H1 (cell line): ENCODE measurements around the gene FOXL2NB. TPM values are rescaled to one million over a fixed set of nuclear protein-coding genes. Genes with fewer than 3 reads are reported as not detected.

ENCODE experiments used
- CTCF ChIA-PET: fragments of 300-600 bp; sonication (Branson Sonifier 250); formaldehyde crosslinking; loops from one replicate; lab custom pipeline; 2021; ENCODE audit not compliant: partially characterized antibody; lab: Charles Lee
- POLR2A ChIA-PET: fragments of 300-600 bp; sonication (Branson Sonifier 250); formaldehyde crosslinking; loops from one replicate; lab custom pipeline; 2021; ENCODE audit warnings: inconsistent platforms; ENCODE audit not compliant: partially characterized antibody; lab: Charles Lee
- DNase-seq, 2 experiments: peaks; one replicate each; pipeline versions ENCODE4 v3.0.0 to v3.0.0-alpha.2; 2010 to 2022; ENCODE audit warnings: low spot score in 2 of 2, low read depth in 1 of 2, mixed read lengths in 1 of 2
- FAIRE-seq: peaks from 2 replicates; lab custom pipeline; 2011; peaks lifted over from hg19 to GRCh38; lab: Jason Lieb, UNC
- H2AFZ ChIP-seq: 2 replicates; pipeline ENCODE4 v1.8.1; 2012; ENCODE audit warnings: low read length, inconsistent platforms
- H2AK5ac ChIP-seq: 2 replicates; pipeline ENCODE4 v1.6.1; 2013; ENCODE audit warnings: low read depth, low read length
- H2BK120ac ChIP-seq: replicated peaks from 2 replicates; pipeline ENCODE3; 2013; ENCODE audit warnings: low read depth, low read length, inconsistent platforms
- H2BK12ac ChIP-seq: 2 replicates; pipeline ENCODE4 v1.6.1; 2013; ENCODE audit warnings: low read depth, low read length
- H2BK15ac ChIP-seq: 2 replicates; pipeline ENCODE4 v1.6.1; 2013; ENCODE audit warnings: low read length
- H2BK20ac ChIP-seq: 2 replicates; pipeline ENCODE4 v1.6.1; 2013; ENCODE audit warnings: low read length
- H2BK5ac ChIP-seq: 2 replicates; pipeline ENCODE4 v1.6.1; 2013; ENCODE audit warnings: low read depth, low read length
- H3K14ac ChIP-seq: 2 replicates; pipeline ENCODE4 v1.6.1; 2013; ENCODE audit warnings: inconsistent platforms; ENCODE audit not compliant: insufficient read length
- H3K18ac ChIP-seq: 2 replicates; pipeline ENCODE4 v1.6.1; 2013; ENCODE audit warnings: low read length; ENCODE audit errors: extremely low read depth
- H3K23ac ChIP-seq: 2 replicates; pipeline ENCODE4 v1.6.1; 2013; ENCODE audit warnings: inconsistent platforms; ENCODE audit not compliant: insufficient read length
- H3K23me2 ChIP-seq: 2 replicates; pipeline ENCODE4 v1.6.1; 2013; ENCODE audit warnings: low read depth, low read length
- H3K27ac ChIP-seq: 2 replicates; pipeline ENCODE4 v1.6.1; 2011; ENCODE audit warnings: low read depth, low read length, inconsistent platforms
- H3K27me3 ChIP-seq, 4 experiments: replicated peaks in 1 of 4; 1 replicate in 1 of 4; 2 replicates in 3 of 4; pipeline versions ENCODE4 v1.6.1 to v1.8.1; 2011 to 2013; ENCODE audit warnings: low read length in 3 of 4, mild to moderate bottlenecking in 3 of 4, inconsistent platforms in 2 of 4, mixed read lengths in 2 of 4, moderate library complexity in 1 of 4; ENCODE audit not compliant: control insufficient read depth in 3 of 4, insufficient read depth in 3 of 4; ENCODE audit errors: extremely low read depth in 1 of 4
- H3K36me3 ChIP-seq, 4 experiments: 2 replicates each; pipeline versions ENCODE4 v1.6.1 to v1.8.1; 2011 to 2013; ENCODE audit warnings: mild to moderate bottlenecking in 4 of 4, low read length in 3 of 4, moderate library complexity in 2 of 4, control low read depth in 1 of 4, inconsistent platforms in 1 of 4; ENCODE audit not compliant: insufficient read depth in 4 of 4, control insufficient read depth in 2 of 4
- H3K4ac ChIP-seq: replicated peaks from 2 replicates; pipeline ENCODE3; 2013; ENCODE audit warnings: low read length, low read depth, mixed read lengths, inconsistent platforms; ENCODE audit not compliant: insufficient read length
- H3K4me1 ChIP-seq, 4 experiments: replicated peaks in 1 of 4; 1 replicate in 1 of 4; 2 replicates in 3 of 4; pipeline versions ENCODE4 v1.6.1 to v1.8.1; 2011 to 2013; ENCODE audit warnings: low read length in 3 of 4, inconsistent platforms in 2 of 4, mixed read lengths in 1 of 4; ENCODE audit not compliant: insufficient read depth in 4 of 4, control insufficient read depth in 3 of 4
- H3K4me2 ChIP-seq, 2 experiments: 2 replicates each; pipeline versions ENCODE4 v1.6.1 to v1.8.1; 2011 to 2013; ENCODE audit warnings: low read depth in 2 of 2, low read length in 2 of 2, control low read depth in 1 of 2, inconsistent platforms in 1 of 2, mild to moderate bottlenecking in 1 of 2; ENCODE audit not compliant: insufficient read depth in 1 of 2
- H3K4me3 ChIP-seq, 4 experiments: fragments of 200-600, 300-600 bp in 1 of 4; sonication (generic), shearing (Covaris generic), sonication (Bioruptor Twin) in 1 of 4; 2 replicates each; pipeline versions ENCODE4 v1.5.1 to v1.8.1; 2011 to 2016; ENCODE audit warnings: low read length in 4 of 4, low read depth in 3 of 4, control low read depth in 2 of 4, inconsistent platforms in 2 of 4, mild to moderate bottlenecking in 2 of 4, mixed read lengths in 1 of 4, moderate library complexity in 1 of 4; ENCODE audit not compliant: insufficient read depth in 2 of 4; ENCODE audit errors: extremely low read depth in 1 of 4
- H3K56ac ChIP-seq: replicated peaks from 2 replicates; pipeline ENCODE3; 2013; ENCODE audit warnings: low read depth, mild to moderate bottlenecking, mixed read lengths, low read length, inconsistent platforms; ENCODE audit not compliant: insufficient read length
- H3K79me1 ChIP-seq: 2 replicates; pipeline ENCODE4 v1.6.1; 2013; ENCODE audit warnings: low read depth, low read length, control low read depth
- H3K79me2 ChIP-seq, 2 experiments: 2 replicates each; pipeline versions ENCODE4 v1.6.1 to v1.8.1; 2012 to 2013; ENCODE audit warnings: low read length in 2 of 2, mild to moderate bottlenecking in 2 of 2, inconsistent platforms in 1 of 2; ENCODE audit not compliant: insufficient read depth in 2 of 2, control insufficient read depth in 1 of 2
- H3K9ac ChIP-seq, 4 experiments: replicated peaks in 1 of 4; 1 replicate in 1 of 4; 2 replicates in 3 of 4; pipeline versions ENCODE4 v1.6.1 to v1.8.1; 2011 to 2013; ENCODE audit warnings: low read depth in 3 of 4, low read length in 3 of 4, control low read depth in 2 of 4, mild to moderate bottlenecking in 2 of 4, moderate library complexity in 2 of 4, inconsistent platforms in 1 of 4; ENCODE audit errors: extremely low read depth in 1 of 4
- H3K9me3 ChIP-seq, 2 experiments: 2 replicates each; pipeline versions ENCODE4 v1.6.1 to v1.8.1; 2012 to 2013; ENCODE audit warnings: mild to moderate bottlenecking in 2 of 2, moderate library complexity in 2 of 2, control low read depth in 1 of 2, inconsistent platforms in 1 of 2, low read depth in 1 of 2, low read length in 1 of 2, mixed read lengths in 1 of 2; ENCODE audit not compliant: insufficient read depth in 2 of 2
- H4K20me1 ChIP-seq, 2 experiments: replicated peaks in 1 of 2; 2 replicates each; pipeline versions ENCODE3 to v1.8.1; 2011 to 2013; ENCODE audit warnings: inconsistent platforms in 2 of 2, low read length in 2 of 2, mild to moderate bottlenecking in 1 of 2; ENCODE audit not compliant: insufficient read depth in 2 of 2, control insufficient read depth in 1 of 2
- H4K5ac ChIP-seq: 2 replicates; pipeline ENCODE4 v1.6.1; 2013; ENCODE audit warnings: low read length, low read depth, mixed read lengths, inconsistent platforms; ENCODE audit not compliant: insufficient read length
- H4K8ac ChIP-seq: 2 replicates; pipeline ENCODE4 v1.8.0; 2013; ENCODE audit warnings: mild to moderate bottlenecking, moderate library complexity, low read length, inconsistent platforms; ENCODE audit not compliant: insufficient read depth; ENCODE audit errors: extremely low read depth
- H4K91ac ChIP-seq: replicated peaks from 2 replicates; pipeline ENCODE3; 2013; ENCODE audit warnings: low read length, mixed read lengths, inconsistent platforms; ENCODE audit not compliant: insufficient read length
- ASH2L ChIP-seq: fragments of 200-600, 300-600 bp; sonication (generic); IDR thresholded peaks from one replicate; pipeline ENCODE4 v1.7.1; 2017; ENCODE audit warnings: low read length
- ATF2 ChIP-seq: IDR thresholded peaks from 2 replicates; pipeline ENCODE4 v1.6.1; 2012; ENCODE audit warnings: low read length, inconsistent platforms
- EGR1 ChIP-seq: IDR thresholded peaks from 2 replicates; pipeline ENCODE4 v1.6.1; 2011; ENCODE audit warnings: low read depth, low read length, borderline replicate concordance
- EP300 ChIP-seq, 2 experiments: IDR thresholded peaks; 1 replicate in 1 of 2; 2 replicates in 1 of 2; pipeline ENCODE4 v1.6.1; 2011 to 2012; ENCODE audit warnings: low read depth in 2 of 2, low read length in 2 of 2, mild to moderate bottlenecking in 2 of 2, borderline replicate concordance in 1 of 2, inconsistent platforms in 1 of 2, moderate library complexity in 1 of 2
- HDAC2 ChIP-seq, 2 experiments: fragments of 300-600 bp in 1 of 2; sonication (generic) in 1 of 2; IDR thresholded peaks; 2 replicates each; pipeline ENCODE4 v1.6.1; 2011 to 2012; ENCODE audit warnings: low read depth in 2 of 2, low read length in 2 of 2, mild to moderate bottlenecking in 2 of 2, moderate library complexity in 2 of 2, borderline replicate concordance in 1 of 2, inconsistent platforms in 1 of 2
- NANOG ChIP-seq: IDR thresholded peaks from 2 replicates; pipeline ENCODE4 v1.6.1; 2011; ENCODE audit warnings: low read length, low read depth, mild to moderate bottlenecking, inconsistent platforms; ENCODE audit not compliant: insufficient read depth, poor library complexity, severe bottlenecking
- RAD21 ChIP-seq, 2 experiments: IDR thresholded peaks in 1 of 2; conservative IDR thresholded peaks in 1 of 2; 2 replicates each; pipeline ENCODE4 v1.6.1; 2011; ENCODE audit warnings: low read depth in 2 of 2, low read length in 2 of 2, improper control_type of control experiment in 1 of 2, inconsistent platforms in 1 of 2, mild to moderate bottlenecking in 1 of 2, moderate library complexity in 1 of 2
- SP2 ChIP-seq: IDR thresholded peaks from 2 replicates; pipeline ENCODE4 v1.6.1; 2012; ENCODE audit warnings: mild to moderate bottlenecking, low read length, inconsistent platforms
- TBP ChIP-seq: IDR thresholded peaks from 2 replicates; pipeline ENCODE4 v1.6.1; 2011; ENCODE audit warnings: low read depth, low read length, improper control_type of control experiment
- ZNF274 ChIP-seq: IDR thresholded peaks from 2 replicates; pipeline ENCODE4 v1.7.0; 2012; ENCODE audit warnings: low read length, borderline replicate concordance; ENCODE audit errors: extremely low read depth
- WGBS, 2 experiments: shearing (Covaris generic) in 1 of 2; methylation state at CpG; one replicate each; pipeline versions ENCODE4 v1.1.6 to v1.1.7; 2013 to 2015; ENCODE audit warnings: low lambda C conversion rate in 2 of 2, mixed read lengths in 2 of 2, inconsistent platforms in 1 of 2, low coverage in 1 of 2, missing lambda C conversion rate in 1 of 2; ENCODE audit not compliant: insufficient replicate concordance in 2 of 2, insufficient coverage in 1 of 2, insufficient read length in 1 of 2; ENCODE audit errors: extremely low coverage in 1 of 2, missing lambda C conversion rate in 1 of 2; 5-methylcytosine and 5-hydroxymethylcytosine counted together
- polyA plus RNA-seq, 7 experiments: library from polyadenylated mRNA; depleted of rRNA in 3 of 7; stranded (reverse) in 5 of 7; unstranded in 2 of 7; fragments of >200 nt in 5 of 7; fragments of 200-250 nt in 2 of 7; gene quantifications; 1 replicate in 5 of 7; 2 replicates in 1 of 7; 4 replicates in 1 of 7; pipeline versions ENCODE4 v1.2.1 to v1.2.3, GENCODE V29; 2011 to 2013; ENCODE audit warnings: missing spikeins in 2 of 7, mixed read lengths in 2 of 7
- total RNA-seq: library from RNA; stranded (reverse); fragmentation: NEBNext Ultra II Directional; extraction: Animal tissue kit (Norgen Biotek cat#: 25700); gene quantifications from 2 replicates; pipeline ENCODE4 v1.2.1, GENCODE V29; 2021

FOXL2NB gene
- total and polyA plus RNA-seq, 2 of the 8 experiments (the other 6 are each of a cell fraction or from before 2014, with no cell fraction given) = 5.4 to 7.3 TPM

GRCh38 chr3:138899351-138899991 lies 47.5 kb upstream of the FOXL2NB start:
- 86% methylated on average over 5 of the region's 5 CpGs; no CpG with 5 or more reads in 1 of the 2 experiments for WGBS, 2 experiments
- TF ChIP-seq NANOG (no peak), ZNF274 (no peak), TBP (no peak), ASH2L (no peak), SP2 (no peak), EGR1 (no peak), HDAC2 (IDR thresholded peaks at IDR 0.05; ENCODE audit: borderline replicate concordance in 1 of 2, low read depth in 2 of 2, low read length in 2 of 2) (no peak), RAD21 (IDR thresholded peaks at IDR 0.05 in 1 of 2, conservative IDR thresholded peaks at IDR 0.05 in 1 of 2; ENCODE audit: low read depth in 2 of 2, low read length in 2 of 2) (no peak), ATF2 (no peak), EP300 (IDR thresholded peaks at IDR 0.05; ENCODE audit: borderline replicate concordance in 1 of 2, low read depth in 2 of 2, low read length in 2 of 2) (no peak)

More at GRCh38 chr3:138899351-138899991, 47.5 kb upstream of the FOXL2NB start:
- Histone ChIP-seq H2BK15ac (no peak overlapping the region), H3K23me2 (no peaks in the 10 kb centered on the region), H3K36me3 (no peaks in the 10 kb centered on the region), H3K4me3 (no peak overlapping the region), H3K27ac (no peak overlapping the region), H2AFZ (no peak overlapping the region), H2BK12ac (no peak overlapping the region), H3K18ac (no peak overlapping the region), H3K79me1 (no peaks in the 10 kb centered on the region; the same call in 1 of the 2 replicates), H2BK20ac (no peak overlapping the region), H3K79me2 (no peaks in the 10 kb centered on the region), H3K4ac (no peak overlapping the region), H3K9me3 (no peaks in the 10 kb centered on the region), H4K91ac (no peak overlapping the region), H3K27me3 (no peaks in the 10 kb centered on the region), H3K4me1 (no peaks in the 10 kb centered on the region; a peak in 1 of 7 replicates), H2AK5ac (no peak overlapping the region), H2BK5ac (no peak overlapping the region), H3K14ac (no peak overlapping the region), H4K8ac (no peak overlapping the region), H3K4me2 (no peak overlapping the region), H3K23ac (no peak overlapping the region), H3K56ac (no peak overlapping the region), H3K9ac (no peak overlapping the region), H2BK120ac (no peak overlapping the region), H4K5ac (no peak overlapping the region), H4K20me1 (no peaks in the 10 kb centered on the region)
- CTCF ChIA-PET = interaction anchor here (0.9 to 4.6 kb wide), 5 partner anchors 11 to 23 kb away, joined by 3 to 22 read pairs (median 3); no protein-coding TSS in a partner anchor
- DNase-seq (no peak), FAIRE-seq (no peak)
- POLR2A ChIA-PET = interaction anchor here (1.3 kb wide), 1 partner anchor 19 kb away, joined by 5 read pairs; no protein-coding TSS in a partner anchor
